Liver (tissue), 9 donors: ENCODE data around the gene NELL1. TPM values are rescaled to one million over a fixed set of nuclear protein-coding genes. Genes with fewer than 3 reads are reported as not detected.

Experiments
- DNase-seq: peaks from one replicate; pipeline ENCODE4 v3.0.0-alpha.2; 2017; ENCODE audit warnings: low spot score
- H3K27ac ChIP-seq, 2 donors: one replicate each; pipeline ENCODE4 v1.7.0; 2013; ENCODE audit warnings: inconsistent platforms in 2 of 2, low read length in 2 of 2, control low read depth in 1 of 2, low read depth in 1 of 2, mild to moderate bottlenecking in 1 of 2
- H3K27me3 ChIP-seq, 4 donors: one replicate each; pipeline versions ENCODE4 v1.6.1 to v1.7.0; 2013; ENCODE audit warnings: low read length in 3 of 4, inconsistent platforms in 1 of 4, mild to moderate bottlenecking in 1 of 4, moderate library complexity in 1 of 4; ENCODE audit not compliant: control insufficient read depth in 4 of 4, insufficient read depth in 4 of 4
- H3K36me3 ChIP-seq, 4 donors: one replicate each; pipeline versions ENCODE4 v1.6.1 to v1.7.0; 2013; ENCODE audit warnings: low read length in 3 of 4, mild to moderate bottlenecking in 3 of 4, low read depth in 1 of 4, moderate library complexity in 1 of 4; ENCODE audit not compliant: control insufficient read depth in 4 of 4, insufficient read depth in 3 of 4
- H3K4me1 ChIP-seq, 4 donors: one replicate each; pipeline versions ENCODE4 v1.6.1 to v1.7.0; 2013; ENCODE audit warnings: low read length in 3 of 4, mild to moderate bottlenecking in 3 of 4, moderate library complexity in 1 of 4; ENCODE audit not compliant: control insufficient read depth in 4 of 4, insufficient read depth in 4 of 4
- H3K4me3 ChIP-seq, 3 donors: one replicate each; pipeline versions ENCODE4 v1.6.1 to v1.7.0; 2013; ENCODE audit warnings: low read length in 3 of 3, control low read depth in 1 of 3, low read depth in 1 of 3, mild to moderate bottlenecking in 1 of 3
- H3K9ac ChIP-seq, 2 donors: one replicate each; pipeline ENCODE4 v1.7.0; 2013; ENCODE audit warnings: low read length in 2 of 2, mild to moderate bottlenecking in 2 of 2, moderate library complexity in 2 of 2, control low read depth in 1 of 2, low read depth in 1 of 2
- H3K9me3 ChIP-seq, 4 donors: one replicate each; pipeline versions ENCODE4 v1.6.1 to v1.7.0; 2013; ENCODE audit warnings: low read length in 3 of 4; ENCODE audit not compliant: control insufficient read depth in 4 of 4
- CTCF ChIP-seq: fragments of 150-350 bp; IDR thresholded peaks from 2 replicates; pipeline ENCODE4 v1.5.1; 2017; ENCODE audit warnings: improper control_type of control experiment, low read depth, low read length; ENCODE audit not compliant: missing input control
- EGR1 ChIP-seq, 2 donors: IDR thresholded peaks; 2 replicates each; pipeline ENCODE4 v1.6.1; 2016 to 2018; ENCODE audit warnings: antibody characterized with exemption in 2 of 2, low read depth in 2 of 2
- FOXA1 ChIP-seq: IDR thresholded peaks from 2 replicates; pipeline ENCODE4 v1.6.1; 2016; ENCODE audit warnings: antibody characterized with exemption
- FOXA2 ChIP-seq: IDR thresholded peaks from 2 replicates; pipeline ENCODE4 v1.6.1; 2016; ENCODE audit warnings: antibody characterized with exemption
- GABPA ChIP-seq, 2 donors: IDR thresholded peaks in 1 of 2; conservative IDR thresholded peaks in 1 of 2; 2 replicates each; pipeline ENCODE4 v1.6.1; 2016; ENCODE audit warnings: antibody characterized with exemption in 2 of 2, mild to moderate bottlenecking in 1 of 2, moderate library complexity in 1 of 2
- HNF4A ChIP-seq, 2 donors: conservative IDR thresholded peaks; 2 replicates each; pipeline ENCODE4 v1.6.1; 2016; ENCODE audit warnings: antibody characterized with exemption in 2 of 2, mild to moderate bottlenecking in 2 of 2
- HNF4G ChIP-seq: IDR thresholded peaks from 2 replicates; pipeline ENCODE4 v1.6.1; 2016; ENCODE audit warnings: antibody characterized with exemption
- JUND ChIP-seq, 2 donors: IDR thresholded peaks; 2 replicates each; pipeline ENCODE4 v1.6.1; 2016; ENCODE audit warnings: antibody characterized with exemption in 2 of 2
- NR2F2 ChIP-seq: IDR thresholded peaks from 2 replicates; pipeline ENCODE4 v1.6.1; 2016; ENCODE audit warnings: antibody characterized with exemption
- RAD21 ChIP-seq, 2 donors: IDR thresholded peaks; 2 replicates each; pipeline ENCODE4 v1.6.1; 2016; ENCODE audit warnings: antibody characterized with exemption in 2 of 2, mild to moderate bottlenecking in 2 of 2
- RXRA ChIP-seq, 2 donors: IDR thresholded peaks; 2 replicates each; pipeline ENCODE4 v1.6.1; 2017 to 2018; ENCODE audit warnings: antibody characterized with exemption in 2 of 2, mild to moderate bottlenecking in 1 of 2
- SP1 ChIP-seq: IDR thresholded peaks from 2 replicates; pipeline ENCODE4 v1.6.1; 2018; ENCODE audit warnings: antibody characterized with exemption, mild to moderate bottlenecking
- TAF1 ChIP-seq: conservative IDR thresholded peaks from 2 replicates; pipeline ENCODE4 v1.6.1; 2016; ENCODE audit warnings: antibody characterized with exemption, mild to moderate bottlenecking
- YY1 ChIP-seq: IDR thresholded peaks from 2 replicates; pipeline ENCODE4 v1.6.1; 2016; ENCODE audit warnings: antibody characterized with exemption, mild to moderate bottlenecking
- ZBTB33 ChIP-seq: IDR thresholded peaks from 2 replicates; pipeline ENCODE4 v1.6.1; 2016; ENCODE audit warnings: antibody characterized with exemption
- WGBS: extraction: QIAGEN DNeasy Blood & Tissue Kit; methylation state at CpG from one replicate; pipeline ENCODE4 v1.1.7; 2013; 5-methylcytosine and 5-hydroxymethylcytosine counted together
- polyA plus RNA-seq, 2 donors: library from polyadenylated mRNA; stranded (reverse) in 1 of 2; unstranded in 1 of 2; fragments of 200-250 nt in 1 of 2; fragments of >200 nt in 1 of 2; fragmentation: Nextera tagmentation in 1 of 2; extraction: Ambion mirVana in 1 of 2; gene quantifications; one replicate each; pipeline versions ENCODE4 v1.2.1 to v1.2.3, GENCODE V29; 2013 to 2015
- total RNA-seq, 2 donors: library from RNA; depleted of rRNA; stranded (reverse); fragments of >200 nt; gene quantifications; one replicate each; pipeline ENCODE4 v1.2.3, GENCODE V29; 2014
- TF ChIP-seq, protein P1 (sequence below): IDR thresholded peaks from 2 replicates; pipeline ENCODE4 v1.6.1; 2016; ENCODE audit warnings: antibody characterized with exemption
- TF ChIP-seq, protein P2 (sequence below): IDR thresholded peaks from 2 replicates; pipeline ENCODE4 v1.6.1; 2016; ENCODE audit warnings: antibody characterized with exemption
- TF ChIP-seq, protein P3 (sequence below): IDR thresholded peaks from 2 replicates; pipeline ENCODE4 v1.6.1; 2016; ENCODE audit warnings: antibody characterized with exemption, mild to moderate bottlenecking
- donor health status: healthy.
- donor health status: healthy.
- donor health status: healthy.
- donor health status: healthy.
- donor health status: healthy.

The NELL1 gene
- total and polyA plus RNA-seq, 4 donors = not detected

DNA sequence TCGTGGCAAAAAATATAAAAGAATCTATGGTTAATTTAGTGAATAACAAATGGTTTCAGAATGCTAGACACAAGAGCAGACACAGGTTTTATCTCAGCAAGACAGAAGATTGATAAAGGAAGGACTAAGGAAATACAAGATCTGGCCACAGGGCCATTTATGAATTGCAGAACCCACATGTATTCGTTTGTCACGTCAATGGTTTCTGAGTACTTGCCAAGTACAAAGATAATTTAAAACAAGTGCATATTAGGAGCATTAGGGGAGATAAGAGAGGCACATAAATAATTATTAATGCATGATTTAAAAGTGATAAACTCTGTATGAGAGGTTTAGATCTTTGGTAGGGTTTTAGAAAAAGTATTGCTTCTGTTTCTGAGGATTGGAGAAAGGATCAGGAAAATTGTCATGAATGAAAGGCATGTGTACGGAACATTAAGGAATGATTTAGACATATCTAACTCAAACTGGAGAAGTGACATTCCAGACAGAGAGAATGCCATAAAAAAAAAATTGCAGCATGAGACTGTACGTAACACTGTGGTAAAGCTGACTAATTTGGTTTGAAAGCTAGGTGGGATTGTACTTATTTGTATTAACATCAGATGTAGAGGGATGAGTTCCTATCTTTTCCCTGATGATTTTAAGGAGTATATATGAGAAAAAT lies 727.1 kb downstream of the NELL1 start:
- Histone ChIP-seq H3K27ac (no peak overlapping the region), H3K4me3 (no peak overlapping the region), H3K4me1 (no peaks in the 10 kb centered on the region), H3K36me3 (no peaks in the 10 kb centered on the region), H3K9ac (no peak overlapping the region), H3K9me3 (no peaks in the 10 kb centered on the region), H3K27me3 (peaks cover 0 to 2% (median 0%) of the 10 kb centered on the region in 4 donors)
- WGBS = 45% methylated on average over 5 of the region's 5 CpGs
- DNase-seq = no peak
- TF ChIP-seq RXRA (IDR thresholded peaks at IDR 0.05) (no peak), CTCF (no peak), FOXA2 (no peak), TAF1 (no peak), RAD21 (IDR thresholded peaks at IDR 0.05) (no peak), YY1 (no peak), EGR1 (IDR thresholded peaks at IDR 0.05; ENCODE audit: low read depth in 2 of 2) (no peak), NR2F2 (no peak), JUND (IDR thresholded peaks at IDR 0.05) (no peak), GABPA (IDR thresholded peaks at IDR 0.05 in 1 of 2, conservative IDR thresholded peaks at IDR 0.05 in 1 of 2) (no peak), SP1 (no peak), HNF4A (conservative IDR thresholded peaks at IDR 0.05) (no peak), ZBTB33 (no peak), HNF4G (no peak), FOXA1 (no peak)
- TF ChIP-seq, protein P1, sequence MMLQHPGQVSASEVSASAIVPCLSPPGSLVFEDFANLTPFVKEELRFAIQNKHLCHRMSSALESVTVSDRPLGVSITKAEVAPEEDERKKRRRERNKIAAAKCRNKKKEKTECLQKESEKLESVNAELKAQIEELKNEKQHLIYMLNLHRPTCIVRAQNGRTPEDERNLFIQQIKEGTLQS = no peak
- TF ChIP-seq, protein P2, sequence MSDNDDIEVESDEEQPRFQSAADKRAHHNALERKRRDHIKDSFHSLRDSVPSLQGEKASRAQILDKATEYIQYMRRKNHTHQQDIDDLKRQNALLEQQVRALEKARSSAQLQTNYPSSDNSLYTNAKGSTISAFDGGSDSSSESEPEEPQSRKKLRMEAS = no peak
- TF ChIP-seq, protein P3, sequence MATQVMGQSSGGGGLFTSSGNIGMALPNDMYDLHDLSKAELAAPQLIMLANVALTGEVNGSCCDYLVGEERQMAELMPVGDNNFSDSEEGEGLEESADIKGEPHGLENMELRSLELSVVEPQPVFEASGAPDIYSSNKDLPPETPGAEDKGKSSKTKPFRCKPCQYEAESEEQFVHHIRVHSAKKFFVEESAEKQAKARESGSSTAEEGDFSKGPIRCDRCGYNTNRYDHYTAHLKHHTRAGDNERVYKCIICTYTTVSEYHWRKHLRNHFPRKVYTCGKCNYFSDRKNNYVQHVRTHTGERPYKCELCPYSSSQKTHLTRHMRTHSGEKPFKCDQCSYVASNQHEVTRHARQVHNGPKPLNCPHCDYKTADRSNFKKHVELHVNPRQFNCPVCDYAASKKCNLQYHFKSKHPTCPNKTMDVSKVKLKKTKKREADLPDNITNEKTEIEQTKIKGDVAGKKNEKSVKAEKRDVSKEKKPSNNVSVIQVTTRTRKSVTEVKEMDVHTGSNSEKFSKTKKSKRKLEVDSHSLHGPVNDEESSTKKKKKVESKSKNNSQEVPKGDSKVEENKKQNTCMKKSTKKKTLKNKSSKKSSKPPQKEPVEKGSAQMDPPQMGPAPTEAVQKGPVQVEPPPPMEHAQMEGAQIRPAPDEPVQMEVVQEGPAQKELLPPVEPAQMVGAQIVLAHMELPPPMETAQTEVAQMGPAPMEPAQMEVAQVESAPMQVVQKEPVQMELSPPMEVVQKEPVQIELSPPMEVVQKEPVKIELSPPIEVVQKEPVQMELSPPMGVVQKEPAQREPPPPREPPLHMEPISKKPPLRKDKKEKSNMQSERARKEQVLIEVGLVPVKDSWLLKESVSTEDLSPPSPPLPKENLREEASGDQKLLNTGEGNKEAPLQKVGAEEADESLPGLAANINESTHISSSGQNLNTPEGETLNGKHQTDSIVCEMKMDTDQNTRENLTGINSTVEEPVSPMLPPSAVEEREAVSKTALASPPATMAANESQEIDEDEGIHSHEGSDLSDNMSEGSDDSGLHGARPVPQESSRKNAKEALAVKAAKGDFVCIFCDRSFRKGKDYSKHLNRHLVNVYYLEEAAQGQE = no peak
